Neutrophil (primary cell): ENCODE measurements around the gene DYNLL2.
A peak's percentile ranks its signal among the peaks of the same experiment; 100 is the strongest.
"Not testable (repeated sequence)": the region's sequence is repeated elsewhere in the genome, so short reads cannot be mapped to it uniquely, and the experiment has no call there.

ENCODE experiments used
- H3K27ac ChIP-seq: fragments of 200-600 bp; sonication (generic); 2 replicates; pipeline ENCODE4 v1.5.1; 2016; ENCODE audit warnings: mild to moderate bottlenecking, moderate library complexity
- H3K27me3 ChIP-seq: fragments of 200-600 bp; sonication (generic); 2 replicates; pipeline ENCODE4 v1.6.0; 2016; ENCODE audit warnings: mild to moderate bottlenecking
- H3K36me3 ChIP-seq: fragments of 200-600 bp; sonication (generic); 2 replicates; pipeline ENCODE4 v1.5.1; 2017
- H3K4me1 ChIP-seq, 2 experiments: fragments of 200-600 bp in 1 of 2; sonication (generic) in 1 of 2; 1 replicate in 1 of 2; 2 replicates in 1 of 2; pipeline versions ENCODE4 v1.5.1 to v1.6.1; 2013 to 2016; ENCODE audit warnings: low read depth in 1 of 2, low read length in 1 of 2, mild to moderate bottlenecking in 1 of 2, moderate library complexity in 1 of 2; ENCODE audit not compliant: control insufficient read depth in 1 of 2, insufficient read depth in 1 of 2
- H3K4me3 ChIP-seq, 2 experiments: fragments of 200-600 bp in 1 of 2; sonication (generic) in 1 of 2; 1 replicate in 1 of 2; 2 replicates in 1 of 2; pipeline ENCODE4 v1.5.1; 2013 to 2016; ENCODE audit warnings: low read depth in 1 of 2, low read length in 1 of 2, mild to moderate bottlenecking in 1 of 2, moderate library complexity in 1 of 2
- H3K9me3 ChIP-seq: fragments of 200-600 bp; sonication (generic); 2 replicates; pipeline ENCODE4 v1.5.1; 2016
- CTCF ChIP-seq: fragments of 200-600 bp; sonication (generic); IDR thresholded peaks from 2 replicates; pipeline ENCODE4 v1.5.1; 2016; ENCODE audit warnings: antibody characterized with exemption

Gene DYNLL2

GRCh38 chr17:58082870-58083490 lies at the start of gene DYNLL2:
TSS of gene DYNLL2 (plus strand) at chr17:58083419. CDS start at chr17:58087091, 3,672 bp downstream.
- TF ChIP-seq CTCF: peak; percentile 40
- peaks cover 11% of the 10 kb centered on the region for H3K36me3 ChIP-seq
- peak within 1 kb of the TSS; percentile 89 for H3K27ac ChIP-seq
- peaks cover 18 to 22% of the 10 kb centered on the region in 2 experiments for H3K4me1 ChIP-seq
- H3K27me3 ChIP-seq: peaks cover 25% of the 10 kb centered on the region
- H3K9me3 ChIP-seq: no peaks in the 10 kb centered on the region
- H3K4me3 ChIP-seq: peak within 1 kb of the TSS; percentile 82 to 86

GRCh38 chr17:58039975-58040374 lies 43.2 kb upstream of the DYNLL2 start:
- no peaks in the 10 kb centered on the region for H3K36me3 ChIP-seq
- no peaks in the 10 kb centered on the region for H3K9me3 ChIP-seq
- no peak overlapping the region for H3K4me3 ChIP-seq
- peaks cover 82% of the 10 kb centered on the region for H3K27me3 ChIP-seq
- H3K27ac ChIP-seq: no peak overlapping the region
- TF ChIP-seq CTCF: no peak
- H3K4me1 ChIP-seq: no peaks in the 10 kb centered on the region

- Histone ChIP-seq H3K27ac (no peak overlapping the region), H3K4me3 (no peak overlapping the region), H3K36me3 (no peaks in the 10 kb centered on the region), H3K4me1 (no peaks in the 10 kb centered on the region), H3K27me3 (peaks cover 81% of the 10 kb centered on the region), H3K9me3 (no peaks in the 10 kb centered on the region)
- TF ChIP-seq CTCF: no peak
These were observed 42.8 kb upstream of the DYNLL2 start for GRCh38 chr17:58040386-58040785.

- Histone ChIP-seq H3K9me3 (no peaks in the 10 kb centered on the region), H3K4me3 (no peak overlapping the region), H3K27ac (no peak overlapping the region), H3K36me3 (no peaks in the 10 kb centered on the region), H3K27me3 (peaks cover 79% of the 10 kb centered on the region), H3K4me1 (no peaks in the 10 kb centered on the region)
- no peak for TF ChIP-seq CTCF
These were observed 42.1 kb upstream of the DYNLL2 start for GRCh38 chr17:58041161-58041560.

- H3K36me3 ChIP-seq: no peaks in the 10 kb centered on the region
- H3K4me3 ChIP-seq: no peak overlapping the region
- peaks cover 65% of the 10 kb centered on the region for H3K27me3 ChIP-seq
- no peak overlapping the region for H3K27ac ChIP-seq
- TF ChIP-seq CTCF: no peak
- H3K9me3 ChIP-seq: no peaks in the 10 kb centered on the region
- no peaks in the 10 kb centered on the region for H3K4me1 ChIP-seq
These were observed 39.7 kb upstream of the DYNLL2 start for GRCh38 chr17:58043221-58044181.

- peaks cover 57% of the 10 kb centered on the region for H3K27me3 ChIP-seq
- H3K4me3 ChIP-seq, H3K27ac ChIP-seq, H3K4me1 ChIP-seq, H3K36me3 ChIP-seq, H3K9me3 ChIP-seq: not testable (repeated sequence)
These were observed 39.0 kb upstream of the DYNLL2 start for GRCh38 chr17:58044256-58044655.
